ENCODE results near the gene HS6ST1. TPM values are rescaled to one million over a fixed set of nuclear protein-coding genes. Genes with fewer than 3 reads are reported as not detected.

The HS6ST1 gene
- polyA plus RNA-seq, 1 experiment = 22.4 TPM

GRCh38 chr2:128293870-128294455 is 24.7 kb downstream of the HS6ST1 start:
- ChIA-PET CTCF (no interaction called here), POLR2A (no interaction called here)
- no peak overlapping the region for H3K4me3 ChIP-seq (ENCODE audit: low read depth, low read length)
- peaks cover 19% of the 10 kb centered on the region for H3K9me3 ChIP-seq (ENCODE audit: control insufficient read depth, insufficient read depth, low read length)
- H3K27ac ChIP-seq (ENCODE audit: low read depth, low read length) = no peak overlapping the region
- TF ChIP-seq, protein P1, sequence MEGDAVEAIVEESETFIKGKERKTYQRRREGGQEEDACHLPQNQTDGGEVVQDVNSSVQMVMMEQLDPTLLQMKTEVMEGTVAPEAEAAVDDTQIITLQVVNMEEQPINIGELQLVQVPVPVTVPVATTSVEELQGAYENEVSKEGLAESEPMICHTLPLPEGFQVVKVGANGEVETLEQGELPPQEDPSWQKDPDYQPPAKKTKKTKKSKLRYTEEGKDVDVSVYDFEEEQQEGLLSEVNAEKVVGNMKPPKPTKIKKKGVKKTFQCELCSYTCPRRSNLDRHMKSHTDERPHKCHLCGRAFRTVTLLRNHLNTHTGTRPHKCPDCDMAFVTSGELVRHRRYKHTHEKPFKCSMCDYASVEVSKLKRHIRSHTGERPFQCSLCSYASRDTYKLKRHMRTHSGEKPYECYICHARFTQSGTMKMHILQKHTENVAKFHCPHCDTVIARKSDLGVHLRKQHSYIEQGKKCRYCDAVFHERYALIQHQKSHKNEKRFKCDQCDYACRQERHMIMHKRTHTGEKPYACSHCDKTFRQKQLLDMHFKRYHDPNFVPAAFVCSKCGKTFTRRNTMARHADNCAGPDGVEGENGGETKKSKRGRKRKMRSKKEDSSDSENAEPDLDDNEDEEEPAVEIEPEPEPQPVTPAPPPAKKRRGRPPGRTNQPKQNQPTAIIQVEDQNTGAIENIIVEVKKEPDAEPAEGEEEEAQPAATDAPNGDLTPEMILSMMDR (IDR thresholded peaks at IDR 0.05; ENCODE audit: low read depth, low read length) = no peak
- no peaks in the 10 kb centered on the region for H3K27me3 ChIP-seq (ENCODE audit: control insufficient read depth, insufficient read depth, low read length)
- no peak for DNase-seq (ENCODE audit: low read depth, low spot score)

DNA sequence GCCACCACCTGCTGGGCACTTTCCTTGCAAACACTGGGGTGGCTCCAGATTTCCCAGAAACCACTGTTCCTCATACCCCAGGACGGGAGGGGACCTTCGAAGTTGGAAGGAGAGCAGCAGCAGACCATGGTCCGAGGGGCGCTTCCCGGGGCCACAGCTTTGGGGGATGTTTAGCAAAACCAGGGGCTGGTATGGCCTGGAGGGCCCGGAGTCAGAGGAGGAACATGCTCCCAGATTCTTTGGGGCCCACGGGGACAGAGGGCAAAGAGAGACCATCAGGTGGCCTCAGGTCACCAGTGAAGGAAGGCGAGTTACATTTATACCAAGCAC is 25.3 kb downstream of the HS6ST1 start:
- H3K9me3 ChIP-seq (ENCODE audit: control insufficient read depth, insufficient read depth, low read length) = peaks cover 17% of the 10 kb centered on the region
- ChIA-PET POLR2A (no interaction called here), CTCF (no interaction called here)
- peak overlapping the region; percentile 21 for H3K27ac ChIP-seq (ENCODE audit: low read depth, low read length)
- no peak for DNase-seq (ENCODE audit: low read depth, low spot score)
- TF ChIP-seq, protein P1 (IDR thresholded peaks at IDR 0.05; ENCODE audit: low read depth, low read length) = no peak
- H3K27me3 ChIP-seq (ENCODE audit: control insufficient read depth, insufficient read depth, low read length) = no peaks in the 10 kb centered on the region
- H3K4me3 ChIP-seq (ENCODE audit: low read depth, low read length) = no peak overlapping the region

DNA sequence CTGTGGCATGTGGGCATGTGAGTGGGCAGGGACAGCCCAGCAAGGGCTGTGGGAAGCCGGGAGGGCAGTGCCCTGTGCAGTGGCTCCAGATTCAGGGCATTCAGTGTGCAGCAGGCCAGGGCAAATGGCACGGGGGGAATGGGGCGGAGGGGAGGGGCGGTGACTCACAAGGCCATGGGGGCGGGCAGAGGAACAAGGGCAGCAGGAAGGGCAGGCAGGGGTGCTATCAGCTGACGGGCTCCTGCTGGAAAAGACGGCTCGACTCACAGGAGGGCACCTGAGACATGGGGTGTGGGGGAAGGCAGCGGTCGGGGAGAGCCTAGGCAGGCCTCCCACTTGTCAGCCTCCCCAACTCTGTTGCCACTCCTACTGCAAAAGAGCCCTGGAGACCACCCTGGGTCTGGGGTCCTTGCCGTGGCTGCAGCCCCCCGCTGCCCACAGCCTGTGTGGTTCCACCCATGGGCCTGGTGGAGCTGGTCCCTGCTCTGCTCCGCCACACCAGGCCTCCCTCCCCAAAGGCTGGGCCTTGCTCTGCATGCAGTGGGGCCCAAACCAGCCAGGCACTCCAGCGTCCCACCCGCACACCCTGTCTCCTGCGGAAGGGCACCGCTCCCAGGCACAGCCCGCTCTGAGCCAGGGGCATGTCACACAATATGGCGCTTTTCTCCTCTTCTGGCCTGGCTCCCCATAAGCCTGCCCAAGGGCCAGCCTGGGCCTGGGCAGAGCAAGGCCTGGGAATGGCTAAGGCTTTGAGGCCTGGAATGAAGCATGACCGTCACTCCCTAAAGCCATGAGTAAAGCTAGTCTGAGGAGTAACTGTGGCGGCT is 25.9 kb downstream of the HS6ST1 start:
- ChIA-PET POLR2A (no interaction called here), CTCF (no interaction called here)
- H3K27ac ChIP-seq (ENCODE audit: low read depth, low read length) = no peak overlapping the region
- H3K4me3 ChIP-seq (ENCODE audit: low read depth, low read length) = no peak overlapping the region
- no peak for DNase-seq (ENCODE audit: low read depth, low spot score)
- no peaks in the 10 kb centered on the region for H3K27me3 ChIP-seq (ENCODE audit: control insufficient read depth, insufficient read depth, low read length)
- TF ChIP-seq, protein P1 (IDR thresholded peaks at IDR 0.05; ENCODE audit: low read depth, low read length) = no peak
- H3K9me3 ChIP-seq (ENCODE audit: control insufficient read depth, insufficient read depth, low read length) = peaks cover 17% of the 10 kb centered on the region

- CTCF ChIA-PET = no interaction called here
- Histone ChIP-seq H3K27ac (ENCODE audit: low read depth, low read length) (no peak overlapping the region), H3K4me3 (ENCODE audit: low read depth, low read length) (no peak overlapping the region), H3K27me3 (ENCODE audit: control insufficient read depth, insufficient read depth, low read length) (no peaks in the 10 kb centered on the region), H3K9me3 (ENCODE audit: control insufficient read depth, insufficient read depth, low read length) (peaks cover 17% of the 10 kb centered on the region)
- TF ChIP-seq, protein P1 (IDR thresholded peaks at IDR 0.05; ENCODE audit: low read depth, low read length) = no peak
- DNase-seq (ENCODE audit: low read depth, low spot score) = no peak
- POLR2A ChIA-PET = no interaction called here
These were observed 26.6 kb downstream of the HS6ST1 start for GRCh38 chr2:128291844-128292598.
